GM19328 (cell line): ENCODE measurements around the gene RCOR3.
"Not testable (repeated sequence)": the region's sequence is repeated elsewhere in the genome, so short reads cannot be mapped to it uniquely, and the experiment has no call there.

ENCODE experiments used
- ATAC-seq: cut with Tn5 transposase; IDR thresholded peaks from one replicate; pipeline ENCODE4 v1.9.1; 2021; ENCODE audit warnings: mild to moderate bottlenecking, moderate library complexity; ENCODE audit not compliant: unreplicated experiment

Gene RCOR3

GRCh38 chr1:211337430-211338223, 78.5 kb downstream of the RCOR3 start:
- ATAC-seq: no peak

GRCh38 chr1:211338224-211338620, 79.1 kb downstream of the RCOR3 start:
- no peak for ATAC-seq

- no peak for ATAC-seq
Measured at GRCh38 chr1:211339631-211340041, 80.5 kb downstream of the RCOR3 start.

GRCh38 chr1:211340622-211341507, 81.7 kb downstream of the RCOR3 start:
- no peak for ATAC-seq

GRCh38 chr1:211341999-211342398, 82.8 kb downstream of the RCOR3 start:
- no peak for ATAC-seq

- ATAC-seq: no peak
Measured at GRCh38 chr1:211343607-211344006, 84.4 kb downstream of the RCOR3 start.

- no peak for ATAC-seq
Measured at GRCh38 chr1:211344152-211344618, 85.0 kb downstream of the RCOR3 start.

GRCh38 chr1:211345719-211346118, 86.6 kb downstream of the RCOR3 start:
- ATAC-seq: no peak

- no peak for ATAC-seq
Measured at GRCh38 chr1:211347077-211347844, 88.1 kb downstream of the RCOR3 start.

GRCh38 chr1:211348547-211348946, 89.4 kb downstream of the RCOR3 start:
- ATAC-seq: no peak

- ATAC-seq: no peak
Measured at GRCh38 chr1:211349741-211350140, 90.6 kb downstream of the RCOR3 start.

GRCh38 chr1:211352055-211352454, 92.9 kb downstream of the RCOR3 start:
- ATAC-seq: not testable (repeated sequence)

- no peak for ATAC-seq
Measured at GRCh38 chr1:211352465-211352864, 93.3 kb downstream of the RCOR3 start.

- ATAC-seq: peak; percentile 71
Measured at GRCh38 chr1:211352985-211353515, 93.9 kb downstream of the RCOR3 start.

GRCh38 chr1:211353562-211354212, 94.5 kb downstream of the RCOR3 start:
- no peak for ATAC-seq

- ATAC-seq: no peak
Measured at GRCh38 chr1:211355873-211356272, 96.7 kb downstream of the RCOR3 start.

GRCh38 chr1:211356723-211357407, 97.7 kb downstream of the RCOR3 start:
- no peak for ATAC-seq

GRCh38 chr1:211358685-211359084, 99.5 kb downstream of the RCOR3 start:
- no peak for ATAC-seq

GRCh38 chr1:211359876-211360275, 100.7 kb downstream of the RCOR3 start:
- no peak for ATAC-seq

GRCh38 chr1:211361202-211361601, 102.0 kb downstream of the RCOR3 start:
- no peak for ATAC-seq
